ENCODE measurements around the gene HENMT1.

DNA sequence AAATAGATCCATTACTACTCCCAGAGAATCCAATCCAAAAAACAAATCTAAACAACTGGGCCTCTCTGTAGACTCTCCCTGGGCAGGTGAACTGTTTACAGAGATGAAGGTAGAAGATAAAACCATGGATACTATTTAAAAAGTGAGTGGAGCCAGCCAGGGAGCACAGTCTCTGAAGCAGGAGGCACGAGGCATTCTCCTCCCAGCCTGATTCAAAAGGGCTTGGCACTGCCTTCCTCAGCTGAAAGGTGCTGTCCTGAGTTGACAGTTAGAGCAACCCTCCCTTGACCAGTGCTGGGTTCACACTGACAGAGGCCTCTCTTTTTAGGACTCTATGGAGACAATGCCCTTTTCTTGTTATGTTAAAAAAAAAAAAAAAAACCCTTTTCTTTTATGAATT is 36.8 kb downstream of the HENMT1 start:
- TF ChIP-seq, protein P1, sequence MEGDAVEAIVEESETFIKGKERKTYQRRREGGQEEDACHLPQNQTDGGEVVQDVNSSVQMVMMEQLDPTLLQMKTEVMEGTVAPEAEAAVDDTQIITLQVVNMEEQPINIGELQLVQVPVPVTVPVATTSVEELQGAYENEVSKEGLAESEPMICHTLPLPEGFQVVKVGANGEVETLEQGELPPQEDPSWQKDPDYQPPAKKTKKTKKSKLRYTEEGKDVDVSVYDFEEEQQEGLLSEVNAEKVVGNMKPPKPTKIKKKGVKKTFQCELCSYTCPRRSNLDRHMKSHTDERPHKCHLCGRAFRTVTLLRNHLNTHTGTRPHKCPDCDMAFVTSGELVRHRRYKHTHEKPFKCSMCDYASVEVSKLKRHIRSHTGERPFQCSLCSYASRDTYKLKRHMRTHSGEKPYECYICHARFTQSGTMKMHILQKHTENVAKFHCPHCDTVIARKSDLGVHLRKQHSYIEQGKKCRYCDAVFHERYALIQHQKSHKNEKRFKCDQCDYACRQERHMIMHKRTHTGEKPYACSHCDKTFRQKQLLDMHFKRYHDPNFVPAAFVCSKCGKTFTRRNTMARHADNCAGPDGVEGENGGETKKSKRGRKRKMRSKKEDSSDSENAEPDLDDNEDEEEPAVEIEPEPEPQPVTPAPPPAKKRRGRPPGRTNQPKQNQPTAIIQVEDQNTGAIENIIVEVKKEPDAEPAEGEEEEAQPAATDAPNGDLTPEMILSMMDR (IDR thresholded peaks at IDR 0.05), result no peak
- TF ChIP-seq REST (IDR thresholded peaks at IDR 0.05; ENCODE audit: insufficient read depth in 1 of 2, low read depth in 2 of 2, low read length in 1 of 2) (no peak), POLR2AphosphoS5 (IDR thresholded peaks at IDR 0.05; ENCODE audit: low read depth, low read length) (no peak)

Data from Panc1 (cell line).